ENCODE data around the gene CCDC102B.

DNA sequence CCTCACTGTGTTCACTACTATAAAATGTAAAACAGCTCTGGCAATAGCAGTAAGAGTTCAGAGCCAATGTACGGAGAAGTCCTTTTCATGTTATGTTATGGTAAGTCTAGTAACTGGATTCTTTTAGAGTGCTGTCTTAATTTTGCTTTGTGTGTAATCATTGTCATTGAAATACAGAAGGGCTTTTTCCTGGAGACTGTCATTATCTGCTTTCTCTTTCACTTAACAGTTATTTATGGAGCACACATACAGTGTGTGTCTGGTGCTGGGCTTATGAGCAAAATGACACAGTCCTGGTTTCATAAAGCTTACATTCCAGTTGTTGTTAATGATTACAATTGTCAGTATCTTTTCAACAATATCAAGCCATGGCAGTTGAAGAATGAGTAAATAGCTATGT lies 95.5 kb downstream of the CCDC102B start:
- TF ChIP-seq EZH2phosphoT487 (conservative IDR thresholded peaks at IDR 0.05; ENCODE audit: low read length): no peak
- TF ChIP-seq, protein P1, sequence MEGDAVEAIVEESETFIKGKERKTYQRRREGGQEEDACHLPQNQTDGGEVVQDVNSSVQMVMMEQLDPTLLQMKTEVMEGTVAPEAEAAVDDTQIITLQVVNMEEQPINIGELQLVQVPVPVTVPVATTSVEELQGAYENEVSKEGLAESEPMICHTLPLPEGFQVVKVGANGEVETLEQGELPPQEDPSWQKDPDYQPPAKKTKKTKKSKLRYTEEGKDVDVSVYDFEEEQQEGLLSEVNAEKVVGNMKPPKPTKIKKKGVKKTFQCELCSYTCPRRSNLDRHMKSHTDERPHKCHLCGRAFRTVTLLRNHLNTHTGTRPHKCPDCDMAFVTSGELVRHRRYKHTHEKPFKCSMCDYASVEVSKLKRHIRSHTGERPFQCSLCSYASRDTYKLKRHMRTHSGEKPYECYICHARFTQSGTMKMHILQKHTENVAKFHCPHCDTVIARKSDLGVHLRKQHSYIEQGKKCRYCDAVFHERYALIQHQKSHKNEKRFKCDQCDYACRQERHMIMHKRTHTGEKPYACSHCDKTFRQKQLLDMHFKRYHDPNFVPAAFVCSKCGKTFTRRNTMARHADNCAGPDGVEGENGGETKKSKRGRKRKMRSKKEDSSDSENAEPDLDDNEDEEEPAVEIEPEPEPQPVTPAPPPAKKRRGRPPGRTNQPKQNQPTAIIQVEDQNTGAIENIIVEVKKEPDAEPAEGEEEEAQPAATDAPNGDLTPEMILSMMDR (IDR thresholded peaks at IDR 0.05; ENCODE audit: insufficient read depth, low read length, poor library complexity, severe bottlenecking): no peak

Data from SU-DHL-6 (cell line).